ENCODE measurements around the gene CCDC61. TPM values are rescaled to one million over a fixed set of nuclear protein-coding genes. Genes with fewer than 3 reads are reported as not detected.

CCDC61 gene
- 10 to 100 TPM in 2 of 4 donors, 1 to 10 TPM in 2; 7.2 to 14.4 (median 10.4) TPM for total RNA-seq

GRCh38 chr19:45994998-45995714, at the start of gene CCDC61:
TSS of gene CCDC61 (plus strand) at chr19:45995467. CDS start at chr19:46003019, 7,552 bp downstream.
- intact Hi-C loops (cut with DNase I; ENCODE audit: low total_unique reads) = no loop called here
- no peak for TF ChIP-seq POLR2A (IDR thresholded peaks at IDR 0.05)
- no peak for TF ChIP-seq CTCF (IDR thresholded peaks at IDR 0.05)
- DNase-seq (ENCODE audit: low spot score in 2 of 2) = peak; percentile 98 to 99
- H3K4me3 ChIP-seq (ENCODE audit: low read depth, poor library complexity, severe bottlenecking) = peak within 1 kb of the TSS; percentile 62
- WGBS, 2 donors = 0 to 1% methylated on average over 34 of the region's 34 CpGs

GRCh38 chr19:45947926-45948325, 47.3 kb upstream of the CCDC61 start:
- no peak overlapping the region for H3K4me3 ChIP-seq (ENCODE audit: low read depth, poor library complexity, severe bottlenecking)
- WGBS, 2 donors = 100% methylated on average over 1 of the region's 1 CpG
- TF ChIP-seq CTCF (IDR thresholded peaks at IDR 0.05) (no peak), POLR2A (IDR thresholded peaks at IDR 0.05) (no peak)
- intact Hi-C loops (cut with DNase I; ENCODE audit: low total_unique reads) = no loop called here
- DNase-seq (ENCODE audit: low spot score in 2 of 2) = no peak

- TF ChIP-seq POLR2A (IDR thresholded peaks at IDR 0.05) = no peak
- no peak for TF ChIP-seq CTCF (IDR thresholded peaks at IDR 0.05)
- 47 to 56% methylated on average over 7 to 8 of the region's 8 CpGs for whole genome bisulfite sequencing, 2 donors
- intact Hi-C loops (cut with DNase I; ENCODE audit: low total_unique reads) = no loop called here
- DNase-seq (ENCODE audit: low spot score in 2 of 2) = no peak
- H3K4me3 ChIP-seq (ENCODE audit: low read depth, poor library complexity, severe bottlenecking) = no peak overlapping the region
Observed at GRCh38 chr19:45952341-45952685, 43.0 kb upstream of the CCDC61 start.

GRCh38 chr19:45952686-45953505, 42.4 kb upstream of the CCDC61 start:
- no peak overlapping the region for H3K4me3 ChIP-seq (ENCODE audit: low read depth, poor library complexity, severe bottlenecking)
- intact Hi-C loops (cut with DNase I; ENCODE audit: low total_unique reads) = no loop called here
- no peak for DNase-seq (ENCODE audit: low spot score in 2 of 2)
- WGBS, 2 donors = 7 to 14% methylated on average over 40 to 43 of the region's 43 CpGs
- TF ChIP-seq CTCF (IDR thresholded peaks at IDR 0.05) (no peak), POLR2A (IDR thresholded peaks at IDR 0.05) (no peak)

GRCh38 chr19:45953676-45954075, 41.6 kb upstream of the CCDC61 start:
- WGBS, 2 donors = 90 to 93% methylated on average over 8 of the region's 8 CpGs
- no peak overlapping the region for H3K4me3 ChIP-seq (ENCODE audit: low read depth, poor library complexity, severe bottlenecking)
- intact Hi-C loops (cut with DNase I; ENCODE audit: low total_unique reads) = no loop called here
- no peak for DNase-seq (ENCODE audit: low spot score in 2 of 2)
- TF ChIP-seq CTCF (IDR thresholded peaks at IDR 0.05) = no peak
- no peak for TF ChIP-seq POLR2A (IDR thresholded peaks at IDR 0.05)
